ENCODE results near the gene GLRX3.
"Not testable (repeated sequence)": the region's sequence is repeated elsewhere in the genome, so short reads cannot be mapped to it uniquely, and the experiment has no call there.

DNA sequence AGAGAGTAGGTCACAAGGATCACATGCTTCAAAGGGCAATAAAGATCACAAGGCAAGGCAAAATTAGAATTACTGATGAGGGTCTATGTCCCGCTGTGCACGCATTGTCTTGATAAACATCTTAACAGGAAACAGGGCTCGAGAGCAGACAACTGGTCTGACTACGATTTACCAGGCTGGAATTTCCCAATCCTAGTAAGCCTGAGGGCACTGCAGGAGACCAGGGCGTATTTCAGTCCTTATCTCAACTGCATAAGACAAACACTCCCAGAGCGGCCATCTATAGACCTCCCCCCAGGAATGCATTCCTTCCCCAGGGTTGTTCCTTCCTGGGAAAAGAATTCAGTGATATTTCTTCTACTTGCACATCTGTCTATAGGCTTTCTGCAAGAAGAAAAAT lies 18.7 kb upstream of the GLRX3 start:
- not testable (repeated sequence) for TF ChIP-seq TAF1 (IDR thresholded peaks at IDR 0.05; ENCODE audit: borderline replicate concordance, low read depth, low read length); POLR2AphosphoS5 (IDR thresholded peaks at IDR 0.05; ENCODE audit: low read depth, low read length); FOXJ3 (CRISPR knock-in tag; IDR thresholded peaks at IDR 0.05); TEAD4 (IDR thresholded peaks at IDR 0.05; ENCODE audit: borderline replicate concordance, insufficient read depth)
- TF ChIP-seq, protein P1, sequence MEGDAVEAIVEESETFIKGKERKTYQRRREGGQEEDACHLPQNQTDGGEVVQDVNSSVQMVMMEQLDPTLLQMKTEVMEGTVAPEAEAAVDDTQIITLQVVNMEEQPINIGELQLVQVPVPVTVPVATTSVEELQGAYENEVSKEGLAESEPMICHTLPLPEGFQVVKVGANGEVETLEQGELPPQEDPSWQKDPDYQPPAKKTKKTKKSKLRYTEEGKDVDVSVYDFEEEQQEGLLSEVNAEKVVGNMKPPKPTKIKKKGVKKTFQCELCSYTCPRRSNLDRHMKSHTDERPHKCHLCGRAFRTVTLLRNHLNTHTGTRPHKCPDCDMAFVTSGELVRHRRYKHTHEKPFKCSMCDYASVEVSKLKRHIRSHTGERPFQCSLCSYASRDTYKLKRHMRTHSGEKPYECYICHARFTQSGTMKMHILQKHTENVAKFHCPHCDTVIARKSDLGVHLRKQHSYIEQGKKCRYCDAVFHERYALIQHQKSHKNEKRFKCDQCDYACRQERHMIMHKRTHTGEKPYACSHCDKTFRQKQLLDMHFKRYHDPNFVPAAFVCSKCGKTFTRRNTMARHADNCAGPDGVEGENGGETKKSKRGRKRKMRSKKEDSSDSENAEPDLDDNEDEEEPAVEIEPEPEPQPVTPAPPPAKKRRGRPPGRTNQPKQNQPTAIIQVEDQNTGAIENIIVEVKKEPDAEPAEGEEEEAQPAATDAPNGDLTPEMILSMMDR (IDR thresholded peaks at IDR 0.05) = not testable (repeated sequence)
- TF ChIP-seq, protein P2, sequence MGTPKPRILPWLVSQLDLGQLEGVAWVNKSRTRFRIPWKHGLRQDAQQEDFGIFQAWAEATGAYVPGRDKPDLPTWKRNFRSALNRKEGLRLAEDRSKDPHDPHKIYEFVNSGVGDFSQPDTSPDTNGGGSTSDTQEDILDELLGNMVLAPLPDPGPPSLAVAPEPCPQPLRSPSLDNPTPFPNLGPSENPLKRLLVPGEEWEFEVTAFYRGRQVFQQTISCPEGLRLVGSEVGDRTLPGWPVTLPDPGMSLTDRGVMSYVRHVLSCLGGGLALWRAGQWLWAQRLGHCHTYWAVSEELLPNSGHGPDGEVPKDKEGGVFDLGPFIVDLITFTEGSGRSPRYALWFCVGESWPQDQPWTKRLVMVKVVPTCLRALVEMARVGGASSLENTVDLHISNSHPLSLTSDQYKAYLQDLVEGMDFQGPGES (IDR thresholded peaks at IDR 0.05; ENCODE audit: low read depth, low read length) = not testable (repeated sequence)
- TF ChIP-seq, protein P3, sequence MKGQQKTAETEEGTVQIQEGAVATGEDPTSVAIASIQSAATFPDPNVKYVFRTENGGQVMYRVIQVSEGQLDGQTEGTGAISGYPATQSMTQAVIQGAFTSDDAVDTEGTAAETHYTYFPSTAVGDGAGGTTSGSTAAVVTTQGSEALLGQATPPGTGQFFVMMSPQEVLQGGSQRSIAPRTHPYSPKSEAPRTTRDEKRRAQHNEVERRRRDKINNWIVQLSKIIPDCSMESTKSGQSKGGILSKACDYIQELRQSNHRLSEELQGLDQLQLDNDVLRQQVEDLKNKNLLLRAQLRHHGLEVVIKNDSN (IDR thresholded peaks at IDR 0.05; ENCODE audit: borderline replicate concordance, low read depth) = not testable (repeated sequence)
